Stomach smooth muscle (tissue), 2 donors: ENCODE results near the gene ITIH5.
A peak's percentile ranks its signal among the peaks of the same experiment; 100 is the strongest.
"Not testable (repeated sequence)": the region's sequence is repeated elsewhere in the genome, so short reads cannot be mapped to it uniquely, and the experiment has no call there.

ENCODE experiments used
- H3K27ac ChIP-seq: one replicate; pipeline ENCODE4 v1.7.0; 2013; ENCODE audit warnings: mild to moderate bottlenecking, low read length, inconsistent platforms
- H3K27me3 ChIP-seq, 2 donors: one replicate each; pipeline ENCODE4 v1.7.0; 2013; ENCODE audit warnings: low read length in 2 of 2; ENCODE audit not compliant: insufficient read depth in 2 of 2, control insufficient read depth in 1 of 2
- H3K36me3 ChIP-seq, 2 donors: one replicate each; pipeline ENCODE4 v1.7.0; 2013; ENCODE audit warnings: low read length in 2 of 2; ENCODE audit not compliant: control insufficient read depth in 2 of 2, insufficient read depth in 2 of 2
- H3K4me1 ChIP-seq: one replicate; pipeline ENCODE4 v1.7.0; 2013; ENCODE audit warnings: low read length; ENCODE audit not compliant: control insufficient read depth, insufficient read depth
- H3K4me3 ChIP-seq, 2 donors: one replicate each; pipeline ENCODE4 v1.7.0; 2013; ENCODE audit warnings: low read length in 2 of 2
- H3K9ac ChIP-seq, 2 donors: one replicate each; pipeline ENCODE4 v1.7.0; 2013; ENCODE audit warnings: low read length in 2 of 2, mild to moderate bottlenecking in 1 of 2
- H3K9me3 ChIP-seq, 2 donors: one replicate each; pipeline ENCODE4 v1.7.0; 2013; ENCODE audit warnings: low read length in 2 of 2; ENCODE audit not compliant: control insufficient read depth in 2 of 2
- donor health status: healthy.
- donor health status: Pancreatic carcinoma.

ITIH5 gene

GRCh38 chr10:7687228-7687907, 20.6 kb upstream of the ITIH5 start:
- Histone ChIP-seq H3K36me3 (no peaks in the 10 kb centered on the region), H3K9ac (no peak overlapping the region), H3K9me3 (no peaks in the 10 kb centered on the region), H3K27ac (no peak overlapping the region), H3K4me3 (no peak overlapping the region), H3K4me1 (peaks cover 3% of the 10 kb centered on the region), H3K27me3 (no peaks in the 10 kb centered on the region)

GRCh38 chr10:7686351-7687171, 19.8 kb upstream of the ITIH5 start:
- H3K36me3 ChIP-seq, result no peaks in the 10 kb centered on the region
- H3K27me3 ChIP-seq, result no peaks in the 10 kb centered on the region
- no peak overlapping the region for H3K4me3 ChIP-seq
- no peak overlapping the region for H3K9ac ChIP-seq
- no peaks in the 10 kb centered on the region for H3K9me3 ChIP-seq
- H3K27ac ChIP-seq, result no peak overlapping the region
- peaks cover 3% of the 10 kb centered on the region for H3K4me1 ChIP-seq

GRCh38 chr10:7680078-7680477, 13.3 kb upstream of the ITIH5 start:
- H3K27ac ChIP-seq, H3K4me3 ChIP-seq, H3K27me3 ChIP-seq, H3K9me3 ChIP-seq, H3K9ac ChIP-seq, H3K36me3 ChIP-seq, H3K4me1 ChIP-seq: not testable (repeated sequence)

GRCh38 chr10:7679256-7679655, 12.5 kb upstream of the ITIH5 start:
- H3K9me3 ChIP-seq, result no peaks in the 10 kb centered on the region

GRCh38 chr10:7672341-7673134, 5.8 kb upstream of the ITIH5 start:
- H3K27me3 ChIP-seq, result no peaks in the 10 kb centered on the region
- H3K27ac ChIP-seq, result no peak overlapping the region
- peaks cover 8% of the 10 kb centered on the region for H3K4me1 ChIP-seq
- H3K9ac ChIP-seq, result no peak overlapping the region
- no peak overlapping the region for H3K4me3 ChIP-seq
- H3K36me3 ChIP-seq, result no peaks in the 10 kb centered on the region
- no peaks in the 10 kb centered on the region for H3K9me3 ChIP-seq

More at GRCh38 chr10:7679256-7679655, 12.5 kb upstream of the ITIH5 start:
- H3K27me3 ChIP-seq, result no peaks in the 10 kb centered on the region
- no peaks in the 10 kb centered on the region for H3K36me3 ChIP-seq
- no peaks in the 10 kb centered on the region for H3K4me1 ChIP-seq
- H3K9ac ChIP-seq, result no peak overlapping the region
- H3K27ac ChIP-seq, result no peak overlapping the region
- H3K4me3 ChIP-seq, result no peak overlapping the region

- Histone ChIP-seq H3K4me3 (no peak overlapping the region), H3K27ac (no peak overlapping the region), H3K36me3 (no peaks in the 10 kb centered on the region), H3K9me3 (no peaks in the 10 kb centered on the region), H3K9ac (no peak overlapping the region), H3K4me1 (peaks cover 14% of the 10 kb centered on the region), H3K27me3 (no peaks in the 10 kb centered on the region)
These were observed 3.4 kb upstream of the ITIH5 start for GRCh38 chr10:7670157-7670556.

GRCh38 chr10:7667262-7668141, 736 bp upstream of the ITIH5 start:
- Histone ChIP-seq H3K9me3 (no peaks in the 10 kb centered on the region), H3K4me1 (peaks cover 16% of the 10 kb centered on the region), H3K4me3 (peak overlapping the region in 1 of 2 donors; percentile 66), H3K27me3 (no peaks in the 10 kb centered on the region), H3K36me3 (no peaks in the 10 kb centered on the region), H3K9ac (peak overlapping the region in 1 of 2 donors; percentile 14), H3K27ac (peak overlapping the region; percentile 53)

GRCh38 chr10:7665767-7666166, 999 bp downstream of the ITIH5 start:
- H3K9me3 ChIP-seq, result no peaks in the 10 kb centered on the region
- no peaks in the 10 kb centered on the region for H3K36me3 ChIP-seq
- peak overlapping the region; percentile 60 for H3K27ac ChIP-seq
- H3K4me3 ChIP-seq, result peak overlapping the region; percentile 68 to 86
- peaks cover 24% of the 10 kb centered on the region for H3K4me1 ChIP-seq
- H3K27me3 ChIP-seq, result no peaks in the 10 kb centered on the region
- peak overlapping the region; percentile 77 to 78 for H3K9ac ChIP-seq

GRCh38 chr10:7664707-7665106, 2.1 kb downstream of the ITIH5 start:
- Histone ChIP-seq H3K9me3 (no peaks in the 10 kb centered on the region), H3K4me1 (peaks cover 33% of the 10 kb centered on the region), H3K9ac (no peak overlapping the region), H3K36me3 (no peaks in the 10 kb centered on the region), H3K27ac (no peak overlapping the region), H3K4me3 (peak overlapping the region; percentile 68 to 86), H3K27me3 (no peaks in the 10 kb centered on the region)

GRCh38 chr10:7662522-7662921, 4.2 kb downstream of the ITIH5 start:
- no peaks in the 10 kb centered on the region for H3K36me3 ChIP-seq
- no peak overlapping the region for H3K9ac ChIP-seq
- no peaks in the 10 kb centered on the region for H3K9me3 ChIP-seq
- no peaks in the 10 kb centered on the region for H3K27me3 ChIP-seq
- H3K4me1 ChIP-seq, result peaks cover 32% of the 10 kb centered on the region
- no peak overlapping the region for H3K4me3 ChIP-seq
- H3K27ac ChIP-seq, result no peak overlapping the region
